IMR-90 (cell line): ENCODE data around the gene GRIK3. TPM values are rescaled to one million over a fixed set of nuclear protein-coding genes. Genes with fewer than 3 reads are reported as not detected.

Experiments used
- ATAC-seq: fragments of 200-7000 bp; cut with Tn5 transposase; 2 replicates; pipeline ENCODE4 v1.9.1; 2020; ENCODE audit warnings: low read depth, mild to moderate bottlenecking, moderate library complexity
- BruUV-seq: library from RNA; stranded (reverse); fragments of 400-500 nt; replicated peaks from 2 replicates; lab custom pipeline; 2021; lab: Mats Ljungman, UMichigan
- CTCF ChIA-PET: fragments of 300-600 bp; formaldehyde crosslinking; extraction: SDS; loops from one replicate; lab custom pipeline; 2021; ENCODE audit warnings: antibody characterized with exemption; lab: Yijun Ruan, JAX
- POLR2A ChIA-PET: fragments of 300-600 bp; sonication (Branson Sonifier 250); formaldehyde crosslinking; loops from one replicate; lab custom pipeline; 2022; ENCODE audit warnings: antibody characterized with exemption; ENCODE audit not compliant: unreplicated experiment; lab: Charles Lee
- DNase-seq: peaks from one replicate; pipeline ENCODE4 v3.0.0; 2013
- H2AFZ ChIP-seq: replicated peaks from 2 replicates; pipeline ENCODE3; 2013; ENCODE audit warnings: low read length, mild to moderate bottlenecking; ENCODE audit not compliant: poor library complexity
- H2AK5ac ChIP-seq: 2 replicates; pipeline ENCODE4 v1.6.1; 2013; ENCODE audit warnings: low read depth, low read length, inconsistent platforms
- H2AK9ac ChIP-seq: replicated peaks from 2 replicates; pipeline ENCODE3; 2013; ENCODE audit warnings: mild to moderate bottlenecking, low read depth, low read length, moderate library complexity; ENCODE audit not compliant: poor library complexity
- H2BK120ac ChIP-seq: 2 replicates; pipeline ENCODE4 v1.6.1; 2013; ENCODE audit warnings: low read depth, low read length, inconsistent platforms
- H2BK15ac ChIP-seq: 3 replicates; pipeline ENCODE4 v1.6.1; 2013; ENCODE audit warnings: low read depth, low read length, inconsistent platforms
- H2BK20ac ChIP-seq: 2 replicates; pipeline ENCODE4 v1.6.1; 2013; ENCODE audit warnings: low read depth, mild to moderate bottlenecking, inconsistent platforms, low read length, moderate library complexity
- H2BK5ac ChIP-seq: 2 replicates; pipeline ENCODE4 v1.6.1; 2013; ENCODE audit warnings: mild to moderate bottlenecking, low read depth, low read length, inconsistent platforms; ENCODE audit not compliant: poor library complexity, severe bottlenecking
- H3K14ac ChIP-seq: replicated peaks from 2 replicates; pipeline ENCODE4 v1.6.1; 2013; ENCODE audit warnings: low read depth, low read length, inconsistent platforms
- H3K18ac ChIP-seq: 2 replicates; pipeline ENCODE4 v1.6.1; 2013; ENCODE audit warnings: low read depth, low read length, control low read depth
- H3K23ac ChIP-seq: 2 replicates; pipeline ENCODE4 v1.6.1; 2013; ENCODE audit warnings: low read depth, low read length, inconsistent platforms
- H3K27ac ChIP-seq: 2 replicates; pipeline ENCODE4 v1.5.1; 2013; ENCODE audit warnings: mild to moderate bottlenecking, control low read depth, low read length; ENCODE audit not compliant: insufficient read depth
- H3K27me3 ChIP-seq: 2 replicates; pipeline ENCODE4 v1.6.1; 2013; ENCODE audit warnings: low read length; ENCODE audit not compliant: control insufficient read depth, insufficient read depth
- H3K36me3 ChIP-seq: 2 replicates; pipeline ENCODE4 v1.6.1; 2013; ENCODE audit warnings: low read length, mixed read lengths; ENCODE audit not compliant: control insufficient read depth, insufficient read depth
- H3K4ac ChIP-seq: 2 replicates; pipeline ENCODE4 v1.6.1; 2013; ENCODE audit warnings: low read depth, low read length, inconsistent platforms
- H3K4me1 ChIP-seq: 2 replicates; pipeline ENCODE4 v1.6.1; 2013; ENCODE audit warnings: low read length, mixed read lengths; ENCODE audit not compliant: control insufficient read depth, insufficient read depth
- H3K4me2 ChIP-seq: 2 replicates; pipeline ENCODE4 v1.6.1; 2013; ENCODE audit warnings: low read depth, mild to moderate bottlenecking, control low read depth, low read length, moderate library complexity
- H3K4me3 ChIP-seq: 2 replicates; pipeline ENCODE4 v1.5.1; 2013; ENCODE audit warnings: low read depth, mild to moderate bottlenecking, control low read depth, low read length, moderate library complexity; ENCODE audit not compliant: insufficient read depth
- H3K56ac ChIP-seq: 2 replicates; pipeline ENCODE4 v1.6.1; 2013; ENCODE audit warnings: low read length, inconsistent platforms; ENCODE audit not compliant: insufficient read depth; ENCODE audit errors: extremely low read depth
- H3K79me1 ChIP-seq, 2 experiments: 2 replicates each; pipeline ENCODE4 v1.6.1; 2013; ENCODE audit warnings: low read length in 2 of 2, inconsistent platforms in 1 of 2, low read depth in 1 of 2
- H3K9ac ChIP-seq: 2 replicates; pipeline ENCODE4 v1.6.1; 2013; ENCODE audit warnings: low read depth, low read length, control low read depth
- H3K9me1 ChIP-seq: 2 replicates; pipeline ENCODE4 v1.6.1; 2013; ENCODE audit warnings: low read length, inconsistent platforms; ENCODE audit not compliant: insufficient read depth
- H3K9me3 ChIP-seq: 2 replicates; pipeline ENCODE4 v1.6.1; 2013; ENCODE audit warnings: low read length; ENCODE audit not compliant: control insufficient read depth, insufficient read depth
- H4K20me1 ChIP-seq: 2 replicates; pipeline ENCODE4 v1.6.1; 2013; ENCODE audit warnings: low read length, inconsistent platforms; ENCODE audit not compliant: insufficient read depth
- H4K5ac ChIP-seq: 2 replicates; pipeline ENCODE4 v1.6.1; 2013; ENCODE audit warnings: mild to moderate bottlenecking, low read depth, low read length, control low read depth
- H4K8ac ChIP-seq, 2 experiments: 2 replicates each; pipeline ENCODE4 v1.6.1; 2013; ENCODE audit warnings: low read depth in 2 of 2, low read length in 2 of 2, control low read depth in 1 of 2, inconsistent platforms in 1 of 2
- H4K91ac ChIP-seq: 2 replicates; pipeline ENCODE4 v1.6.1; 2013; ENCODE audit warnings: low read depth, low read length, inconsistent platforms; ENCODE audit not compliant: insufficient read depth
- NFE2L2 ChIP-seq: fragments of 150-350 bp; IDR thresholded peaks from 2 replicates; pipeline ENCODE4 v1.6.1; 2016; ENCODE audit warnings: low read depth, mild to moderate bottlenecking, low read length
- WGBS, 2 experiments: methylation state at CpG; one replicate each; pipeline versions ENCODE4 v1.1.5 to v1.1.7; 2013; ENCODE audit warnings: missing lambda C conversion rate in 2 of 2; ENCODE audit not compliant: insufficient read length in 1 of 2; ENCODE audit errors: extremely low coverage in 2 of 2; 5-methylcytosine and 5-hydroxymethylcytosine counted together
- dilution Hi-C: fragments of 300-500 bp; cut with HindIII; formaldehyde crosslinking; loops from one replicate; pipeline ENCODE4 v1.14.3; 2018; ENCODE audit warnings: low sequenced_read_pairs; ENCODE audit not compliant: unreplicated experiment
- in situ Hi-C: fragments of 300-500 bp; cut with MboI; formaldehyde crosslinking; loops from 3 replicates; pipeline ENCODE4 v1.14.3; 2019; ENCODE audit warnings: low sequenced_read_pairs, inconsistent platforms, mixed read lengths
- intact Hi-C: fragments of 100-400 bp; cut with micrococcal nuclease; formaldehyde crosslinking; loops from 2 replicates; pipeline ENCODE4 v1.10.0; 2022
- polyA plus RNA-seq, 3 experiments: library from polyadenylated mRNA; depleted of rRNA; stranded (reverse); fragments of >200 nt; gene quantifications; 2 replicates each; pipeline ENCODE4 v1.2.3, GENCODE V29; 2012; ENCODE audit warnings: low replicate concordance in 1 of 3
- total RNA-seq: library from RNA; depleted of rRNA; stranded (reverse); fragments of >200 nt; gene quantifications from 2 replicates; pipeline ENCODE4 v1.2.3, GENCODE V29; 2012

The GRIK3 gene
- total and polyA plus RNA-seq, 2 of the 4 experiments (the other 2 are of a cell fraction), result not detected

- Histone ChIP-seq H4K20me1 (no peaks in the 10 kb centered on the region), H2BK120ac (no peak overlapping the region), H3K9ac (no peak overlapping the region), H3K27ac (no peak overlapping the region), H2AFZ (no peak overlapping the region), H3K36me3 (no peaks in the 10 kb centered on the region), H4K8ac (no peak overlapping the region), H3K79me1 (no peaks in the 10 kb centered on the region), H3K56ac (no peak overlapping the region), H3K4ac (no peak overlapping the region), H3K9me3 (no peaks in the 10 kb centered on the region), H2AK9ac (no peak overlapping the region), H2BK15ac (no peak overlapping the region), H2BK20ac (no peak overlapping the region), H4K5ac (no peak overlapping the region), H2AK5ac (no peak overlapping the region), H2BK5ac (no peak overlapping the region), H3K18ac (no peak overlapping the region), H3K27me3 (no peaks in the 10 kb centered on the region), H3K4me1 (no peaks in the 10 kb centered on the region), H4K91ac (no peak overlapping the region), H3K14ac (no peak overlapping the region), H3K9me1 (no peaks in the 10 kb centered on the region), H3K4me2 (no peak overlapping the region), H3K23ac (no peak overlapping the region), H3K4me3 (no peak overlapping the region)
- dilution Hi-C loops, result no loop called here
- intact Hi-C loops, result no loop called here
- CTCF ChIA-PET, result no interaction called here
- TF ChIP-seq NFE2L2, result no peak
- DNase-seq (no peak), ATAC-seq (no peak)
- POLR2A ChIA-PET, result interaction anchor here (0.5 kb wide), 1 partner anchor 96 kb away, joined by 4 read pairs; no protein-coding TSS in a partner anchor
- 8% methylated on average over 2 of the region's 4 CpGs; no CpG with 5 or more reads in 1 of the 2 experiments for WGBS, 2 experiments
- no TSS peak for BruUV-seq
- in situ Hi-C loops, result no loop called here
Observed at GRCh38 chr1:36913484-36914060, 120.7 kb downstream of the GRIK3 start.
